SKM-1 (cell line): ENCODE measurements around the gene ZNF236.

Experiments
- DNase-seq: peaks from one replicate; lab custom pipeline; 2025; ENCODE audit not compliant: unreplicated experiment; lab: John Stamatoyannopoulos, UW

The ZNF236 gene

GRCh38 chr18:76905821-76906220 is 83.5 kb downstream of the ZNF236 start:
- DNase-seq: no peak

GRCh38 chr18:76908277-76908676 is 85.9 kb downstream of the ZNF236 start:
- no peak for DNase-seq

- no peak for DNase-seq
Measured at GRCh38 chr18:76909439-76909838, 87.1 kb downstream of the ZNF236 start.

DNA sequence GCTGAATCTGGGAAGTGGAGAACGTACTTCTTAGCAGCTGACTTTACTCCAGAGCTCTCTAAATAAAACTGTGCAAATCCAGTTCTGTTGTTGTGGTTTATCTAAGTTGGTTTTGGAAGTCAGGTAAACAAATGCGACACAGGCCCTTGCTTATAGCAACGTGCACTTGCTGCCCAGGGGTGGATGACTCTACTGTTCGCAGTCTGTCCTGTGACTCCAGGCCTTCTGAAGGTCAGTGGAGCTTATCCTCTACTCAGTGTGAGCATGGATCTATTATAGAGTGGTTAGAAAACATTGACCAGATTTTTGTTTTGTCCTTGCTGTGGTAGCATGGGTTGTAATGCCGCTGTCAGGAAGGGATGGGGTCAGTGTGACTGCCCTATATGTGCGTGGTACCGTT is 89.1 kb downstream of the ZNF236 start:
- no peak for DNase-seq

DNA sequence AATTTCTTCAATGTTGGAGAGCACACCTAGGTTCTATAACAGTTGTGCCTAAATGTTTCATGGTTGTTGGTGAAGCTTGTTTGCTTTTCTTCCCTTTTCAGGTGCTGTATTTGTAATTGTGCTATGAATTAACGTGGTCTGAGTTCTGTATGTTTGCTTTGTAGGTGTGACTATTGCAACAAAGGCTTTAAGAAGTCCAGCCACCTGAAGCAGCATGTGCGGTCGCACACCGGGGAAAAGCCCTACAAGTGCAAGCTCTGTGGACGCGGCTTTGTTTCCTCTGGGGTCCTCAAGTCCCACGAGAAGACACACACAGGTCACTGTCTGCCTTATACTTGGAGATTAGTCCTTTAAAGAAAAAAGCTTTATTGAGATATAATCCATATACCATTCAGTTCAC is 91.2 kb downstream of the ZNF236 start:
- no peak for DNase-seq

DNA sequence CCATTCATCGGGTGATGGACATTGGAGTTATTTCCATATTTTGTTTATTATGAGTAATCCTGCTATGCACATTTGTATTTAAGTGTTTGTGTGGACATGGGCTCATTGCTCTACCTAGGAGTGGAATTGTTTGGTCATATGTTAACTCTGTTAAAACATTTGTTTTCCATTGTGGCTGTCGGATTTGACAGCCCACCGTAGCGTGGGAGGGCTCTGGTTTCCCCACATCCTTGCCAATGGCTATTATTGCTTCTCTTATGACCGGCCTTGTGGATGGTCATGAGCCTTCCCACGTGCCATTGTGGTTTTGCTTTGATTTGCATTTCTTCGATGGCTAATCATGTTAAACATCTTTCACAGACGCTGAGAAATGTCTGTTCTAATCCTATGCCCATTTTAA is 92.0 kb downstream of the ZNF236 start:
- DNase-seq: no peak

DNA sequence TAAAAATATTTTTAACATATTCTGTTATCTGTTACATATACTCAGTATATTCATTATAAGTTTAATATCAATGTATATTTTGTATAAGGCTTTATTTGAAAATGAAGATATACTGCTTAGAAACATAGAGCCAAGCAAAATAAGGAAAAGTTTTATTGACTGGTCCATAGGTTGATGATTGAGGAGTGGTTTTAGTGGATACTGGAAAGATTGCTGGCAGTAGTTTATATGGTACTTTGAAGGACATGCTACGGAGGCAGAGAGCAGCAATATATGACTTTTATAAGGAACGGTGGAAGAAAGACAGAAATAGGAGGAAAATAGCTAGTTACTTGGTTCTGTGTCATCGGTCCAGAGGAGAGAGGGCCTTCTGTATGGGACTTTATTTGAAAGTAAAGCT is 92.4 kb downstream of the ZNF236 start:
- DNase-seq: no peak

- DNase-seq: no peak
Measured at GRCh38 chr18:76915456-76915855, 93.1 kb downstream of the ZNF236 start.

DNA sequence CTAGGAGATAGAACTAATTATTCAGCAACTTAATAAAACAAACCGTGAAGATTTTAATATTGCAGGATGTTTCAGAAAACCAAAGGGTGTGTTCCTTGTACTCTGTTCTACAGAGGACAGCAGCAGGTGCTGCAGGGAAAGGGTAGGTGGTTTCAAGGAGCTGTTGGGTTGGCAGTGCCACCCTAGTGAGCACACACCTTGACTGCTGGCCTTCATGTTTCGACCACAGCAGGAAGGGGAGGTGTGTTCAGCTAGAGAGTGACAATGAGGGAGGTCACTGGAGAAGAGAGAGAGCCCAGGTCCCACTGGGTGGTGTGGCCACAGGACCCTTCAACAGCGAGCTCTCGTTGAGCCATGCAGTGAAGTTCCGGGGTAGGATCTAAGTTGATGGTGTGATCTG is 98.6 kb downstream of the ZNF236 start:
- DNase-seq: no peak

GRCh38 chr18:76922107-76922506 is 99.8 kb downstream of the ZNF236 start:
- no peak for DNase-seq

DNA sequence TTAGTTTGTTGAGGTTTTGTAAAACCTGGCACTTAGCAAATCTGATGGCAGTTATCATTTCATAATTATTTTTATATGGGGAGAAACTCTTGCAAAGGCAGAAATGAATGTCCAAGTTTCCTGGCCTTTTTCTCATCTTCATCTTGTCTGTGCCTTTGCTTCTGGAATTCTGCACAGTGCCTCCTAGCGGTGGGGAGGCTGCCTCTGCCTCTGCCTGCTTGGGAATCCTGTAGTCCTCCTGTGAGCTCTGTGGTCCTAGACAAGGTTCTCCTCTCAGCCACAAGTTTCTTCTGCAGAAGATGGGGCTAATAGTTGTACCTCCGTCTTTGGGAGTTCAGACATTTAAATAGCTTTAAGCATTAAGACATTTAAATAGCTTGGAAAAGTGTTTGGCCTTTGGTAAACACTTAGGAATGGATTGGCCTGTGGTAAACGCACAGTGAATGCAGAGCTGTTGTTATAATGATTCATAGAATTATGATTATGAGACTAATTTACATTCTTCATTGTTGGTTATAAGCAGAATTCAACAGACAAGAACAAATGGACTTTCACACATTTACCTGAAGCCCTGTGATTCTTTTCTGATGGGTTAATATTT is 101.2 kb downstream of the ZNF236 start:
- DNase-seq: no peak

DNA sequence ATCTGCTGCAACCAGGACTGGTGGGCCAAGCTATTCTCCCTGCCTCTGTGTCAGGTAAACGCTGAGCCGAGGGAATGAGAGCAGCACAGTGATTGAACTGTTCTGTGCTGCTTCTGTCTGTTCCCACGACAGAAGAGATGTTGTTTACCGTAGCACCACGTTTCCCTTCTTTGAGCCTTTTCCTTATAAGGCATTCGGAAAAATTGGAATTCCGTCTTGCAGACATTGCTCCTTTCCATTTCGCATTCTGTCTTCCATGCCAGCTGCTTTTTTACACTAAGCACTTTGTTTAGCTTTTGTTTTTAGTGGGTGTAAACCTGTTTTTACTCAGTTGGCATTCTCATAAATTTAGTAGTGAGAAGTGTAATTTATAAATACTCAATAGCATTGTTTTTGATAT is 103.1 kb downstream of the ZNF236 start:
- DNase-seq: no peak

- DNase-seq: no peak
Measured at GRCh38 chr18:76927223-76927725, 104.9 kb downstream of the ZNF236 start.

DNA sequence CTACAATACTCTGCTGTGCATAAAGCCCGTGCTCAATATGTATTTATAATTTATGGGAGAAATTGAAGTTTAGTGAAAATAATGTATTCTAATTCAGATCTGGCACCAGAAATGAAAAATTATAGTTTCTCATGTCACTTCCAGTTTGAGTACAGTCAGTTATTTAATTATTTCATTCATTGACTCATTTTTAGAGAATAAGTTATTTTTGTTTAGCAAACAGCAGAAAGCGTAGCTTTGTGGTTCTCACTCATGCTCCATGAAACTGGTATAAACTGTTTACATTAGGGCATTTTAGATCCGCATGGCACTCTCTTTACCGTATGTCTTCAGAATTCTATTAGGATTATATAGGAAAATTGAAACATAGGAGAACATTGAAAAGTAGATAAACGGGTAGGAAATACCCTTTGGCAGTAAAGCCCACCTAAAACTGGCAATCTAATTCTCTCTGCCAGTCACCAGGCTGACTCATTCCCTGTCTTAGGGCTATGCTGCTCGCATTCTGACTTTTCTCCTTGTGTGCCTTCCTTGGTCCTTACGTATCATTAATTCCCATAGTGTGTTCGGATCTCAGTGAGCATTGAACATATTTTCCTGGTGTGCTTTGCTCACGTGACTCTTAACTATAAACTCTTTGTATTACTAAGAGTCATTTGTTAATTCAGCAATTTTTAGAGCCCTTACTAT is 106.0 kb downstream of the ZNF236 start:
- no peak for DNase-seq

DNA sequence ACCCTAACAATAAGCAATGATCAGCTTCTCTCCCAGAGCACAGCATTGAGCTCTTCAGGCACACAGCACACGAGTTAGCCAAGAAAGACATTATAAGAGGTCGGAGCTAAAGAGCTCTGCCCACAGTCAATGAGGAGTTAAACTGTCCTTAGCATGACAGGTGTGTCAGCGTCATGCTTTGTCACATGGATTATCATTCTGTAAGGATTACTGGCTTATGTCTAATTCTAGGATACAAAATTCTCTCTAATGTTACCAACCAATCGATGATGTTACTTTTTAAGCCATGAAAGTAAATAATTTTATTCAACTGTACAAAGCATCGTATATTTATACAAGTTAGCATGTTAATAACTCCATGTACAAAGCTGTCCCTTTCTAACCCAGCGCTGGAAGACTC is 108.8 kb downstream of the ZNF236 start:
- DNase-seq: no peak

- DNase-seq: no peak
Measured at GRCh38 chr18:76932026-76932819, 109.9 kb downstream of the ZNF236 start.

- DNase-seq: no peak
Measured at GRCh38 chr18:76935722-76936337, 113.5 kb downstream of the ZNF236 start.

- DNase-seq: no peak
Measured at GRCh38 chr18:76936877-76937276, 114.5 kb downstream of the ZNF236 start.

DNA sequence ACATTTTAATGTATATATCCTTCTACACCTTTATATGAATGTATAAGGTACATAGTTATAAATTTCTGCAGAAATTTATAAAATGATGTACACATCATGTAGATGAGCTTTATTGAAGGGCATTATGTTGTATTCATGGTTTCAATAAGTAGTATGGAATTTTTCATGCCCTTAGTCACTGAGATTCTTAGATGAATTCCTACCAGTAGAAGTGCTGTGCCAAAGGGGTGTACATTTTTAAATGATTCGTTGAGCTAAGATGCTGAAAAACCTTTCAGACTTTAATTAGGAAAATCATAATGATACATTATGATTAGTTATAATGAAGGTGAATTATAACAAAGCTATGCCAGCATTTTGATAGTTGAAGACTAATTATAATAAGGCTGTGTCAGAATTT is 115.2 kb downstream of the ZNF236 start:
- DNase-seq: no peak

GRCh38 chr18:76938619-76939018 is 116.3 kb downstream of the ZNF236 start:
- no peak for DNase-seq

- DNase-seq: no peak
Measured at GRCh38 chr18:76941284-76941683, 118.9 kb downstream of the ZNF236 start.
